SK-N-SH (cell line): Measurements from ENCODE around the gene CDK14. TPM values are rescaled to one million over a fixed set of nuclear protein-coding genes. Genes with fewer than 3 reads are reported as not detected.

ENCODE experiments used
- CTCF ChIA-PET: fragments of 300-600, 350-600 bp; formaldehyde crosslinking; extraction: SDS; loops from one replicate; lab custom pipeline; 2021; lab: Yijun Ruan, JAX
- POLR2A ChIA-PET: fragments of 350-600 bp; sonication (Branson Sonifier 250); formaldehyde crosslinking; extraction: SDS; loops from one replicate; lab custom pipeline; 2020; ENCODE audit warnings: antibody characterized with exemption, inconsistent platforms; lab: Yijun Ruan, JAX
- DNase-seq: peaks from one replicate; pipeline ENCODE4 v3.0.0; 2012
- H2AFZ ChIP-seq: fragments of 200-600 bp; sonication (generic); 2 replicates; pipeline ENCODE4 v1.8.1; 2016; ENCODE audit warnings: antibody characterized with exemption, mild to moderate bottlenecking, low read depth
- H3F3A ChIP-seq: fragments of 200-600 bp; sonication (generic); replicated peaks from 2 replicates; pipeline ENCODE3; 2016; ENCODE audit warnings: antibody characterized with exemption, mild to moderate bottlenecking; ENCODE audit not compliant: insufficient read depth
- H3K27ac ChIP-seq, 2 experiments: fragments of 200-500 bp in 1 of 2; fragments of 200-600 bp in 1 of 2; sonication (Bioruptor generic) in 1 of 2; sonication (generic), shearing (Covaris generic) in 1 of 2; 2 replicates each; pipeline versions ENCODE4 v1.5.1 to v1.6.1; 2014 to 2016; ENCODE audit warnings: low read depth in 2 of 2, inconsistent platforms in 1 of 2, low read length in 1 of 2, mild to moderate bottlenecking in 1 of 2, mixed read lengths in 1 of 2
- H3K27me3 ChIP-seq: fragments of 200-600 bp; sonication (generic), shearing (Covaris generic); 2 replicates; pipeline ENCODE4 v1.6.1; 2016; ENCODE audit warnings: mixed run types; ENCODE audit not compliant: insufficient read depth
- H3K36me3 ChIP-seq, 2 experiments: fragments of 200-500 bp in 1 of 2; fragments of 200-600 bp in 1 of 2; sonication (Bioruptor generic) in 1 of 2; sonication (generic) in 1 of 2; replicated peaks in 1 of 2; 2 replicates each; pipeline versions ENCODE3 to v1.5.1; 2014 to 2016; ENCODE audit warnings: low read length in 1 of 2, mild to moderate bottlenecking in 1 of 2; ENCODE audit not compliant: insufficient read depth in 2 of 2, control insufficient read depth in 1 of 2
- H3K4me1 ChIP-seq, 2 experiments: fragments of 200-500 bp in 1 of 2; fragments of 200-600 bp in 1 of 2; sonication (Bioruptor generic) in 1 of 2; sonication (generic), shearing (Covaris generic) in 1 of 2; 2 replicates each; pipeline versions ENCODE4 v1.5.1 to v1.6.1; 2014 to 2016; ENCODE audit warnings: low read depth in 1 of 2, low read length in 1 of 2, mixed run types in 1 of 2; ENCODE audit not compliant: insufficient read depth in 2 of 2, control insufficient read depth in 1 of 2
- H3K4me2 ChIP-seq: fragments of 200-600 bp; sonication (generic), shearing (Covaris generic); 2 replicates; pipeline ENCODE4 v1.6.1; 2017; ENCODE audit warnings: mixed run types
- H3K4me3 ChIP-seq, 2 experiments: fragments of 200-500 bp in 1 of 2; fragments of 200-600 bp in 1 of 2; sonication (Bioruptor generic) in 1 of 2; sonication (generic), shearing (Covaris generic) in 1 of 2; 2 replicates each; pipeline versions ENCODE4 v1.5.1 to v1.8.1; 2014 to 2016; ENCODE audit warnings: low read depth in 2 of 2, inconsistent platforms in 1 of 2, low read length in 1 of 2, mild to moderate bottlenecking in 1 of 2, mixed read lengths in 1 of 2, moderate library complexity in 1 of 2
- H3K79me2 ChIP-seq: fragments of 200-600 bp; sonication (generic); 2 replicates; pipeline ENCODE4 v1.8.1; 2017; ENCODE audit warnings: mild to moderate bottlenecking; ENCODE audit not compliant: insufficient read depth
- H3K9ac ChIP-seq: fragments of 200-600 bp; sonication (generic); 2 replicates; pipeline ENCODE4 v1.6.1; 2017; ENCODE audit warnings: mixed run types
- H3K9me2 ChIP-seq: fragments of 200-600 bp; sonication (generic); 2 replicates; pipeline ENCODE4 v1.6.1; 2017; ENCODE audit warnings: mixed run types
- H3K9me3 ChIP-seq: fragments of 200-600 bp; sonication (generic); 2 replicates; pipeline ENCODE4 v1.6.1; 2017; ENCODE audit warnings: mixed run types, mild to moderate bottlenecking, moderate library complexity
- H4K20me1 ChIP-seq: fragments of 200-600 bp; sonication (generic); 2 replicates; pipeline ENCODE4 v1.6.1; 2017; ENCODE audit warnings: mild to moderate bottlenecking, mixed run types; ENCODE audit not compliant: insufficient read depth
- CTCF ChIP-seq: fragments of 200-600 bp; sonication (generic); IDR thresholded peaks from 2 replicates; pipeline ENCODE4 v1.6.1; 2017; ENCODE audit warnings: antibody characterized with exemption, mild to moderate bottlenecking, moderate library complexity
- ELF1 ChIP-seq: IDR thresholded peaks from 2 replicates; pipeline ENCODE4 v1.4.0; 2012
- EP300 ChIP-seq, 2 experiments: IDR thresholded peaks; 2 replicates each; pipeline versions ENCODE4 v1.4.0 to v1.6.1; 2012; ENCODE audit warnings: borderline replicate concordance in 1 of 2, low read depth in 1 of 2, low read length in 1 of 2
- EZH2phosphoT487 ChIP-seq: fragments of 200-600 bp; sonication (generic); IDR thresholded peaks from 2 replicates; pipeline ENCODE4 v1.6.1; 2017; ENCODE audit warnings: low read depth, mixed run types, mild to moderate bottlenecking, antibody characterized with exemption, moderate library complexity, borderline replicate concordance
- FOSL2 ChIP-seq: IDR thresholded peaks from 2 replicates; pipeline ENCODE4 v1.4.0; 2012; ENCODE audit warnings: low read depth, mild to moderate bottlenecking, moderate library complexity, borderline replicate concordance
- FOXM1 ChIP-seq: IDR thresholded peaks from 2 replicates; pipeline ENCODE4 v1.4.0; 2012; ENCODE audit warnings: low read depth, mild to moderate bottlenecking
- MXI1 ChIP-seq: IDR thresholded peaks from 2 replicates; pipeline ENCODE4 v1.6.1; 2012; ENCODE audit warnings: mild to moderate bottlenecking, low read depth, low read length, improper control_type of control experiment
- NFIC ChIP-seq: IDR thresholded peaks from 2 replicates; pipeline ENCODE4 v1.4.0; 2012; ENCODE audit warnings: borderline replicate concordance
- PBX3 ChIP-seq: IDR thresholded peaks from 2 replicates; pipeline ENCODE4; 2012
- RAD21 ChIP-seq: IDR thresholded peaks from 2 replicates; pipeline ENCODE4 v1.6.1; 2012; ENCODE audit warnings: mild to moderate bottlenecking, low read length
- RXRA ChIP-seq: IDR thresholded peaks from 2 replicates; pipeline ENCODE4 v1.4.0; 2012; ENCODE audit warnings: low read depth, mild to moderate bottlenecking, borderline replicate concordance
- TCF12 ChIP-seq: IDR thresholded peaks from 2 replicates; pipeline ENCODE4 v1.4.0; 2012
- TEAD4 ChIP-seq: IDR thresholded peaks from 2 replicates; pipeline ENCODE4 v1.4.0; 2012; ENCODE audit warnings: mild to moderate bottlenecking, borderline replicate concordance; ENCODE audit not compliant: insufficient read depth
- USF2 ChIP-seq: fragments of 150-350 bp; IDR thresholded peaks from 2 replicates; pipeline ENCODE4 v1.6.1; 2017; ENCODE audit warnings: antibody characterized with exemption, low read length, low read depth, borderline replicate concordance
- ZBTB33 ChIP-seq: IDR thresholded peaks from 2 replicates; pipeline ENCODE4 v1.4.0; 2012; ENCODE audit warnings: low read depth, borderline replicate concordance
- WGBS: methylation state at CpG from one replicate; pipeline ENCODE4 v1.1.6; 2017; ENCODE audit warnings: low lambda C conversion rate; 5-methylcytosine and 5-hydroxymethylcytosine counted together
- polyA plus RNA-seq, 3 experiments: library from polyadenylated mRNA; depleted of rRNA; stranded (reverse); fragments of >200 nt; gene quantifications; 2 replicates each; pipeline ENCODE4 v1.2.3, GENCODE V29; 2012

The CDK14 gene
- polyA plus RNA-seq, 1 of the 3 experiments (the other 2 are of a cell fraction), result 13.9 TPM

- ChIA-PET CTCF (interaction anchor here (0.8 to 2.5 kb wide), 2 partner anchors 11 to 55 kb away, joined by 3 to 8 read pairs; no protein-coding TSS in a partner anchor), POLR2A (no interaction called here)
- Histone ChIP-seq H3F3A (peaks cover 9% of the 10 kb centered on the region), H3K9ac (no peak overlapping the region), H3K79me2 (no peaks in the 10 kb centered on the region), H3K4me2 (no peak overlapping the region), H3K4me3 (no peak overlapping the region), H3K4me1 (peaks cover 0 to 16% of the 10 kb centered on the region in 2 experiments; a peak in 1 of 4 replicates), H3K27ac (no peak overlapping the region), H3K9me2 (no peaks in the 10 kb centered on the region), H2AFZ (no peak overlapping the region), H4K20me1 (no peaks in the 10 kb centered on the region), H3K36me3 (no peaks in the 10 kb centered on the region), H3K27me3 (no peaks in the 10 kb centered on the region), H3K9me3 (no peaks in the 10 kb centered on the region)
- TF ChIP-seq NFIC, result no peak
- TF ChIP-seq TEAD4, result no peak
- no peak for TF ChIP-seq PBX3
- no peak for DNase-seq
- WGBS, result 100% methylated on average over 1 of the region's 1 CpG
These were observed 21.3 kb upstream of the CDK14 start for GRCh38 chr7:90574820-90575187.

- DNase-seq, result no peak
- no peak overlapping the region for H3K4me3 ChIP-seq
- no peak overlapping the region for H2AFZ ChIP-seq
- TF ChIP-seq CTCF (peak; percentile 45; the same call in 1 of the 2 replicates), PBX3 (peak; percentile 70), EZH2phosphoT487 (no peak), EP300 (IDR thresholded peaks at IDR 0.05; ENCODE audit: borderline replicate concordance in 1 of 2, low read depth in 1 of 2, low read length in 1 of 2) (no peak; a peak in 1 of 4 replicates), NFIC (peak; percentile 53; the same call in 1 of the 2 replicates), FOSL2 (no peak), USF2 (no peak), ZBTB33 (no peak), ELF1 (no peak), RXRA (no peak), MXI1 (no peak), FOXM1 (no peak), TCF12 (peak; percentile 52; the same call in 1 of the 2 replicates), RAD21 (no peak)
- ChIA-PET CTCF (interaction anchor here (1.0 to 1.2 kb wide), 2 partner anchors 15 to 50 kb away, joined by 3 read pairs; no protein-coding TSS in a partner anchor), POLR2A (no interaction called here)
- no peaks in the 10 kb centered on the region for H4K20me1 ChIP-seq
- 46% methylated on average over 4 of the region's 4 CpGs for WGBS
- peak overlapping the region; percentile 50; the same call in 1 of the 2 replicates for H3K4me2 ChIP-seq
- no peaks in the 10 kb centered on the region for H3K9me3 ChIP-seq
- H3K9ac ChIP-seq, result no peak overlapping the region
- peak overlapping the region in 1 of 2 experiments; percentile 48; a peak in 2 of 4 replicates for H3K27ac ChIP-seq
- H3K9me2 ChIP-seq, result no peaks in the 10 kb centered on the region
- H3K27me3 ChIP-seq, result no peaks in the 10 kb centered on the region
- H3K36me3 ChIP-seq, result no peaks in the 10 kb centered on the region
- no peaks in the 10 kb centered on the region for H3K79me2 ChIP-seq
- 0 out of 4 replicates have a peak, but pooled peaks cover 0 to 11% of the 10 kb centered on the region in 2 experiments for H3K4me1 ChIP-seq
- peaks cover 10% of the 10 kb centered on the region for H3F3A ChIP-seq
These were observed 16.9 kb upstream of the CDK14 start for GRCh38 chr7:90579181-90579688.
